GM12874 (cell line): Measurements from ENCODE around the gene GREB1.

Experiments
- CTCF ChIP-seq: IDR thresholded peaks from 2 replicates; pipeline ENCODE4 v1.5.1; 2011; ENCODE audit warnings: low read depth, mild to moderate bottlenecking, control low read depth, low read length, moderate library complexity; ENCODE audit not compliant: insufficient read depth

GREB1 gene

GRCh38 chr2:11629215-11629614, 95.4 kb downstream of the GREB1 start:
- no peak for TF ChIP-seq CTCF

- TF ChIP-seq CTCF, result no peak
Measured at GRCh38 chr2:11629851-11630250, 96.0 kb downstream of the GREB1 start.

GRCh38 chr2:11630855-11631254, 97.0 kb downstream of the GREB1 start:
- no peak for TF ChIP-seq CTCF

GRCh38 chr2:11631462-11631861, 97.6 kb downstream of the GREB1 start:
- TF ChIP-seq CTCF, result no peak

GRCh38 chr2:11633923-11634478, 100.2 kb downstream of the GREB1 start:
- TF ChIP-seq CTCF, result no peak

GRCh38 chr2:11634584-11634983, 100.7 kb downstream of the GREB1 start:
- no peak for TF ChIP-seq CTCF

GRCh38 chr2:11635141-11635540, 101.3 kb downstream of the GREB1 start:
- no peak for TF ChIP-seq CTCF

- TF ChIP-seq CTCF, result no peak
Measured at GRCh38 chr2:11636593-11637295, 102.9 kb downstream of the GREB1 start.
